CD4-positive, alpha-beta T cell treated with Interleukin-2 at 100 ng/mL for 4 hours (primary cell): Measurements from ENCODE around the gene VPS39.

Experiments used
- DNase-seq: peaks from one replicate; pipeline ENCODE4 v3.0.0-alpha.2; 2020; ENCODE audit warnings: low spot score

VPS39 gene

DNA sequence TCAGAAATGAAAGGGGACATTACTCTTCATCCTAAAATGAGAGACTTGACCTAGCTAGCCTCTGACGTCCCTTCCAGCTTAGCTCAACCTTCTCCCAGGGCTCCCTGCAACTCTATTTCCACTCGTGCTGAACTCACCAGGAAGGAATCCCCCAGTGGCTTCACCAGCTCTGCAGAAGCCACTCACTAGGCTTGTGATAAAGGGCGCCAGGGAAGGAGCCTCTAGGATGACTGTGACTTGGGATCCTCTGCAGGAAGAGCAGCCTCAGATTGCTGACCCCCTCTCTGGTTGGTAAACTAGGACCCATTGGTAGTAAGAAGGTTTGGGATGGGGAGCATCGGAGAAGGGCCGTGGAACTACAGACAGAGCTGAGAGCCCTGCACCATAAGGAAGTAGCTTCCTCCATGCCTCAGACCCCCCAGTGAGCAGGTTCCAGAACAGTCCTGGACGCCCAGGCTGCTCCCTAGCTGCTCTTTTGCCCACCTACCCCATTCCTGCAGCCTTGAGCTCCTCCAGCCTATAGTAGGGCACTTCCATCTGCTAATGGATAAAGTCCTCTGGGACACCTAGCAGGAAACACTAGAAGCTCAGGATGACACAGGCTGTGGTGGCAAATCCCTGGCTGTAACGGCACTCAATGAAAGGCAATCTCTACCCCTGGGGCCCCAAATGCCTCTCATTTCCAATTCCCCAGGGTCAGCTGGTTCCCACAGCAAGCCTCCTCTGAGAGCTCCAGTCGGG, 77.7 kb downstream of the VPS39 start:
- DNase-seq: no peak

DNA sequence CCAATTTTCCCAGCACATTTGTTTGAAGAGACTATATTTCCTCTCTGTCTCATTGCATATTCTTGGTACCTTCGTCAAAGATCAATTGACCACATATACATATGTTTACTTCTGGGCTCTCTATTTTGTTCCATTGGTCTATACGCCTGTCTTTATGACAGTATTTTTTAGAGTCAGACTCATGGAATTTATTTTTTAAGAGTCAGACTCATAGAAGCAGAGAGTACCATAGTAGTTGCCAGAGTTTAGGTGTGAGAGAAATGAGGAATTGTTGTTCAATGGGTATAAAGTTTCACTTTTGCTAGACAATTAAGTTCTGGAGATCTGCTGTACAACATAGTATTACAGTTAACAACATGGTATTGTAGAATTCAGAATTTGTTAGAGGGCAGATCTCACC, 78.7 kb downstream of the VPS39 start:
- DNase-seq: no peak

DNA sequence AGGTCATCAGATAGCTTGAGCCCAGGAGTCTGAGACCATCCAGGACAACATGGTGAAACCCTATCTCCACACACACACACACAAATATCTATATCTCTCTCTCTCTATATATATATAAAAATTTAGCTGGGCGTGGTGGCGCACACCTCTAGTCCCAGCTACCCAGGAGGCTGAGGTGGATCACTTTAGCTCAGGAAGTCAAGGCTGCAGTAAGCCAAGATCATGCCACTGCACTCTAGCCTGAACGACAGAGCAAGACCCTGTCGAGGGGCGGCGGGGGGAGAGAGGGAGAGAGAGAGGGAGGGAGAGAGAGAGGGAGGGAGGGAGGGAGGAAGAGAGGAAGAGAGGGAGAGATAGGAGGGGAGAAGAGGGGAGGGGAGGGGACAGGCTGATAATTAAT, 79.6 kb downstream of the VPS39 start:
- no peak for DNase-seq

DNA sequence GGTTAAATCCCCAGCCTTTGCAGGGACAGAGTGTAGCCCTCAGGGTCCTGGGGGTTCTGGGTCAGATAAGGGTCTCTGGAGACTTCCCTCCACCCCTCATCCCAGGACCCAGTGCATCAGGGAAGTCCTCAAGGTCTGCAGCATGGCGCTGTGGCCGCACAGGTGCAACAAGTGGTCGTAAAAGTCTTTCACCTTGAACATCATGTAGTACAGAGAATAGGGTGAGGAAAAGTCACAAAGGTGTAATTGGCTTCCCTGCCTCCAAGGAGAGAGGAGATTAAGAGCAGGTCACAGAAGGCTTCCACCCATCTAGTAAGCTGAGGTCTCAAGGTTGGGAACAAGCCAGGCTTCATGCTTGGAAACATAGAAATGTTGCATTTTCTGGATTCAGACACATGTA, 84.6 kb downstream of the VPS39 start:
- DNase-seq: no peak

DNA sequence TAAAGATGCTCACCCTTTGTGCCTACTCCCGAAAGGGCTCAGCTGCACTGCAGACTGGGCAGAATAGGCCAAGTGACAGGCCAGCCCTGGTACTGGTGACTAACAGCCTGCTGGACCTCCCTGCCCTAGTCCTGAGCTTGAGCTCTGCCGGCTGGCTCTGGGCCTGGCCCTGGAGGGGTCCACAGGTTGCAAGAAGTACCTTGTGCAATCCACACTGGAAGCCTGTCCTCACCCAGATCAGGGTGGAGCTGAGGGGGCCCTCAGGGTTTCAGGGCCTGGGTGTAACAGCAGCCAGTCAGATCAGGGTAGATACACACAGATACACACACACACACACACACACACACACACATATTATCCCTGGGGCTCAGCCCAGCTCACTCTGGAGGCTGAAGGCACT, 86.4 kb downstream of the VPS39 start:
- no peak for DNase-seq

DNA sequence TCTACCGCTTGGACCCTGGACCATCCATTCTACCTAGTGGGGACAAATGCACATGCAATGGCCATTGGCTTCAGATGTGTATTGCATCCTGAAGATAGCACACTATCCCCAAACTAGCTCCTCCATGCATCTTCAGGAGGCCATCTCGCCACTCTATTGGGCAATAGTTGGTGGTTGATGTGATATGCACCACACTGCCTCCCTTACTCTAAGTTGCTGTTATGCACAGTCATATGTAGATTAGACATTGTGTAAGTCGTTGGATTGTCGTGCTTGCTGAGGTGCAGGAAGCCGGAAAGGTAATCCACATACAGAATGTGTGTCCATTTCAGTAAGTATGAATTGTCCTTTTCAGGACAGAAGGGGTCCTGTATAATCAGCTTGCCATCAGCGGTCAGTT, 87.1 kb downstream of the VPS39 start:
- DNase-seq: no peak

DNA sequence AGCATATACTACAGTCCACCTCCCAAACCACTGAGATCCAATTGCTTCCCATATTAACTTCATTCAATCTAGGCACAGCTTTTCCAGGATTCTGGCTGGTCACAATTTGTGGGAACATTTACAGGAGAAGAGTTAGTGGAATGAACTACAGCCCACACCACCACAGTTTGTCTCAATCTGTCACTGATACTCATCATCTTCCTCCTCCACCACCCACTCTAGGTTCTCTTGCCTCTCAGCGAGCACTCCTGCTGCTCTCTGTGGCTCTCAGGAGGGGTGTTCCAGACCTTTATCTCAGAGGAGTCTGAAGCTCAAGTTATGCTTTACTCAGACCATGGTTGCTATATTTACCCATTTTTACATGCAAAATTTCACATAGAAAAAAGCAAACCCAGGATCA, 87.8 kb downstream of the VPS39 start:
- no peak for DNase-seq

DNA sequence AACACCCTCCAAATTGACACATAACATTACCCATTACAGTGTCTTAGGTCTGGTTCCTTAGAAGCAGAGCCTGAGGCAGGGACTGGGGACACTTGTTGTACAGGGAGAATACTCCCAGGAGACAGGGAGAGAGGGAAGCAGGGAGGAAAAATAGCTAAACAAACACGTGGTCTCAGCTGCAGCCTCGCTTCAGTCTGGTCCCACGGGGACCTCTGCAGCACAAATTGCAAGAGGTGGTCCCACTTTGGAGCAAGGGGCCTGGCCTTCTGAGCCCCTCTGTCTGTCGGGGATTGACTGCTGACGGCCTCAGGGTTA, 88.7 kb downstream of the VPS39 start:
- DNase-seq: no peak

DNA sequence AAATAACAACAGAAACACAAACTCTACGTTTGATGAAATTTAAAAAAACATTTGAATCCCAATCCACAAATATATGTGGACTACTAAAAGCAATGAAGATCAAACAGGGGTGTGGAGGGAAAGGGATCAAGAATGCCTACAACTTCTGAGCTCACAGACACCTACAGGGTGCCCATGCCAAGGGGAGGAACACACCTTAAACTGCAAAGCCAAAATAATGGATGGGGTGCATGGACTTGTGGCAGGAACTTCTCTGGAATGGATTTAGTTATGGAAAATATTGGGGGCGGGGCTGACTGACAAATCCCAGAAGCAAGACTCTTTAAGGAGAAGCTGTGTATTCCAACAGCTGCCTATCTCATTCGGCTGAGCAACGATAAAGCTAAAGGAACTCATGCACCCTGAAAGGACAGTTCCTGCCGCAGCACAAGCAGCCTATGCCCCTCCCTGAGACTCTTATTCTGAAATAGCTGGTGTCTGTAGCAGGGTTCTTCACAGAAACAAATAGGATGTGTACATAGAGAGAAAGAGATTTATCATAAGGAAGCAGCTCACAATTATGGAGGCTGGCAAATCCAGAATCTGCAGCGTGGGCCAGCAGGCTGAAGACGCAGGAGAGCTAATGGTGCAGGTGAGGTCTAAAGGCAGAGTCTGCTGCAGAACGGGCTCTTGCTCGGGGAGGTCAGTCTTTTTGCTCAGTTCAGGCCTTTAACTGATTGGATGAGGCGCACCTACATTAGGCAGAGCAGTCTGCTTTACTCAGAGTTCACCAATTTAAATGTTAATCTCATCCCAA, 89.3 kb downstream of the VPS39 start:
- DNase-seq: no peak

DNA sequence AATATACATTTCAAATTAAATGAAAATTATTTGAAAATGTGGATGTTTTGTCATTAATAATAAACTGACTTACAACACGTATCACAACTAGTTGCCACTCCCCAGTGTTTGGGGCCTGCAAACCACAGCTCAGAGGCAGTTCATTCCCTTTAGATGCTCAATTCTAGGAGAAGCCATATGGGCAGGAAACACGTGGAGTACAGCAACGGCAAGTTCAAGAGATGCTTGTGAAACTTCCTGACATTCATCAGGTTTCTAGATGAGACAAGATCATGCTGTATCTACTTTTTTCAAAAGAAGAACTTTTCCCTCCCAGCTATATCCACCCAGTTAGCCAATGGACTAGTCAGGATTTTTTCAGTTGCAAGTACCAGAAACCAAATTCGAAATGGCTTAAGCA, 96.2 kb downstream of the VPS39 start:
- DNase-seq: no peak

DNA sequence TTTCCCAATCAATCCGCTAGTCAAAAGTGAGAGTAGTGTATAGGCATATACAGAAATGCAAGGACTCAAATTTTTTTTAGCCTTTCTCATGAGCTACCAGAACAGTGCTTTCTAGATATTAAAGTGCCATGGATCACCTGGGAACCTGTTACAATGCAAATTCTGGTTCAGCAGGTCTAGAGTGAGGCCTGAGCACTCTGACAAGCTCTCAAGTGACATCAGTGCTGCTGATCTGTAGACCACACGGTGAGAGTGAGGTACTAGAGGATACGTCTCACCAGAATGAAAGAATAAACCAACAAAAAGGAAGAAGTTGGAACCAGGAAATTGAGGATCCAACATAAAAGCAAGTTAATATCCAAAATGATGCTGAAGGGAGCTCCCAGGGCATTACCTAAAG, 97.7 kb downstream of the VPS39 start:
- DNase-seq: no peak

DNA sequence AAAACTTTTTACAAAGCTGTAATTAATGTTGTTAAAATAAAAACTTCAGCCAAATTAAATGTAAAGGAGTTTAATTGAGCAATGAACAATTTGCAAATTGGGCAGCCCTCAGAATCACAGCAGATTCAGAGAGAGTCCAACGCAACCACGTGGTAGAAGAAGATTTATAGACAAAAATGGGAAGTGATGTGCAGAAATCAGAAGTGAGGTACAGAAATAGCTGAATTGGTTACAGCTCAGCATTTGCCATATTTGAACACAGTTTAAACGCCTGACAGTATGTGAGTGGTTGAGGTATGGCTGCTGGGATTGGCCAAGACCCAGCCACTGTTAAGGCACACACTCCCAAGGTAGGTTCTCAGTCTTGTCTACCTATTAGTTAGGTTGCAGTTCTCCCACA, 99.3 kb downstream of the VPS39 start:
- DNase-seq: no peak
